ENCODE data around the gene RNASE11. TPM values are rescaled to one million over a fixed set of nuclear protein-coding genes. Genes with fewer than 3 reads are reported as not detected.

The RNASE11 gene
- total RNA-seq, 1 experiment from 2014 or later = not detected

- H2AFZ ChIP-seq (ENCODE audit: low read length) = no peak overlapping the region
- H3K27me3 ChIP-seq (ENCODE audit: low read length) = peaks cover 65% of the 10 kb centered on the region
- no peaks in the 10 kb centered on the region for H3K79me2 ChIP-seq (ENCODE audit: low read length)
- intact Hi-C loops (cut with micrococcal nuclease) = no loop called here
- no peaks in the 10 kb centered on the region for H3K9me2 ChIP-seq (replicated peaks; ENCODE audit: low read length)
- ChIA-PET CTCF (no interaction called here), POLR2A (ENCODE audit: unreplicated experiment) (no interaction called here)
- DNase-seq (no peak), ATAC-seq (no peak)
- no peaks in the 10 kb centered on the region for H3K4me1 ChIP-seq (ENCODE audit: insufficient read depth, low read length)
- H3K9ac ChIP-seq (ENCODE audit: low read length) = no peak overlapping the region
- no peak overlapping the region for H3K27ac ChIP-seq (ENCODE audit: low read length)
- no peak for TF ChIP-seq CTCF (conservative IDR thresholded peaks at IDR 0.05; ENCODE audit: low read depth, low read length)
- no peak for TF ChIP-seq EZH2 (IDR thresholded peaks at IDR 0.05; ENCODE audit: low read length, unreplicated experiment)
- no peak for TF ChIP-seq EZH2phosphoT487 (IDR thresholded peaks at IDR 0.05; ENCODE audit: borderline replicate concordance, low read length)
- H3K36me3 ChIP-seq (ENCODE audit: low read depth, low read length) = no peaks in the 10 kb centered on the region
- no peaks in the 10 kb centered on the region for H4K20me1 ChIP-seq (ENCODE audit: low read length)
- no TSS peak for BruUV-seq (replicated peaks)
- no peaks in the 10 kb centered on the region for H3K9me3 ChIP-seq (ENCODE audit: low read length)
- no peaks in the 10 kb centered on the region for H3F3A ChIP-seq (ENCODE audit: low read length, unreplicated experiment)
- no peak overlapping the region for H3K4me3 ChIP-seq (ENCODE audit: low read length)
- no peak overlapping the region for H3K4me2 ChIP-seq (ENCODE audit: low read length)
Measured at GRCh38 chr14:20583142-20583541, 4.7 kb downstream of the RNASE11 start.

GRCh38 chr14:20580242-20580641 is 7.6 kb downstream of the RNASE11 start:
- H3K9ac ChIP-seq (ENCODE audit: low read length) = no peak overlapping the region
- ATAC-seq (no peak), DNase-seq (no peak)
- H3K9me2 ChIP-seq (replicated peaks; ENCODE audit: low read length) = no peaks in the 10 kb centered on the region
- no peaks in the 10 kb centered on the region for H3F3A ChIP-seq (ENCODE audit: low read length, unreplicated experiment)
- no peak overlapping the region for H2AFZ ChIP-seq (ENCODE audit: low read length)
- H3K79me2 ChIP-seq (ENCODE audit: low read length) = no peaks in the 10 kb centered on the region
- H3K4me3 ChIP-seq (ENCODE audit: low read length) = no peak overlapping the region
- H3K9me3 ChIP-seq (ENCODE audit: low read length) = no peaks in the 10 kb centered on the region
- no peaks in the 10 kb centered on the region for H3K4me1 ChIP-seq (ENCODE audit: insufficient read depth, low read length)
- TF ChIP-seq EZH2 (IDR thresholded peaks at IDR 0.05; ENCODE audit: low read length, unreplicated experiment) (no peak), CTCF (conservative IDR thresholded peaks at IDR 0.05; ENCODE audit: low read depth, low read length) (no peak), EZH2phosphoT487 (IDR thresholded peaks at IDR 0.05; ENCODE audit: borderline replicate concordance, low read length) (no peak)
- no peaks in the 10 kb centered on the region for H4K20me1 ChIP-seq (ENCODE audit: low read length)
- intact Hi-C loops (cut with micrococcal nuclease) = no loop called here
- CTCF ChIA-PET = no interaction called here
- BruUV-seq (replicated peaks) = no TSS peak
- H3K27ac ChIP-seq (ENCODE audit: low read length) = no peak overlapping the region
- H3K27me3 ChIP-seq (ENCODE audit: low read length) = peaks cover 38% of the 10 kb centered on the region
- no peaks in the 10 kb centered on the region for H3K36me3 ChIP-seq (ENCODE audit: low read depth, low read length)
- H3K4me2 ChIP-seq (ENCODE audit: low read length) = no peak overlapping the region
- POLR2A ChIA-PET (ENCODE audit: unreplicated experiment) = no interaction called here

- H3K9me2 ChIP-seq (replicated peaks; ENCODE audit: low read length) = no peaks in the 10 kb centered on the region
- no peaks in the 10 kb centered on the region for H3K9me3 ChIP-seq (ENCODE audit: low read length)
- TF ChIP-seq EZH2phosphoT487 (IDR thresholded peaks at IDR 0.05; ENCODE audit: borderline replicate concordance, low read length) (no peak), EZH2 (IDR thresholded peaks at IDR 0.05; ENCODE audit: low read length, unreplicated experiment) (no peak), CTCF (conservative IDR thresholded peaks at IDR 0.05; ENCODE audit: low read depth, low read length) (no peak)
- H3K9ac ChIP-seq (ENCODE audit: low read length) = no peak overlapping the region
- no peak overlapping the region for H3K4me2 ChIP-seq (ENCODE audit: low read length)
- H3K79me2 ChIP-seq (ENCODE audit: low read length) = no peaks in the 10 kb centered on the region
- no TSS peak for BruUV-seq (replicated peaks)
- H3K4me1 ChIP-seq (ENCODE audit: insufficient read depth, low read length) = no peaks in the 10 kb centered on the region
- POLR2A ChIA-PET (ENCODE audit: unreplicated experiment) = no interaction called here
- DNase-seq = no peak
- peaks cover 25% of the 10 kb centered on the region for H3K27me3 ChIP-seq (ENCODE audit: low read length)
- ATAC-seq = no peak
- no peak overlapping the region for H2AFZ ChIP-seq (ENCODE audit: low read length)
- no peaks in the 10 kb centered on the region for H4K20me1 ChIP-seq (ENCODE audit: low read length)
- no peaks in the 10 kb centered on the region for H3F3A ChIP-seq (ENCODE audit: low read length, unreplicated experiment)
- CTCF ChIA-PET = no interaction called here
- H3K36me3 ChIP-seq (ENCODE audit: low read depth, low read length) = no peaks in the 10 kb centered on the region
- intact Hi-C loops (cut with micrococcal nuclease) = no loop called here
- no peak overlapping the region for H3K4me3 ChIP-seq (ENCODE audit: low read length)
- H3K27ac ChIP-seq (ENCODE audit: low read length) = no peak overlapping the region
Measured at GRCh38 chr14:20578784-20579502, 8.9 kb downstream of the RNASE11 start.
